HEK293 (cell line): ENCODE measurements around the gene ARMC5.
A peak's percentile ranks its signal among the peaks of the same experiment; 100 is the strongest.

Experiments
- GLIS1 ChIP-seq: fragments of 450-650 bp; formaldehyde crosslinking; IDR thresholded peaks from 2 replicates; pipeline ENCODE4 v1.5.1; 2016; ENCODE audit warnings: missing biosample characterization, missing genetic modification characterization
- HOXC10 ChIP-seq: sonication (generic); formaldehyde crosslinking; IDR thresholded peaks from 2 replicates; pipeline ENCODE4 v1.8.1; 2023; ENCODE audit warnings: mild to moderate bottlenecking, missing genetic modification reagents
- KLF1 ChIP-seq: fragments of 450-650 bp; formaldehyde crosslinking; IDR thresholded peaks from 2 replicates; pipeline ENCODE4 v1.5.1; 2016; ENCODE audit warnings: missing biosample characterization, missing genetic modification characterization
- KLF17 ChIP-seq: fragments of 450-650 bp; formaldehyde crosslinking; IDR thresholded peaks from 2 replicates; pipeline ENCODE4 v1.5.1; 2016; ENCODE audit warnings: missing biosample characterization, missing genetic modification characterization
- OVOL3 ChIP-seq: fragments of 450-650 bp; formaldehyde crosslinking; IDR thresholded peaks from 2 replicates; pipeline ENCODE4 v1.5.1; 2016; ENCODE audit warnings: missing biosample characterization, missing genetic modification characterization
- PBX3 ChIP-seq: sonication (generic); formaldehyde crosslinking; IDR thresholded peaks from 2 replicates; pipeline ENCODE4 v1.8.1; 2022; ENCODE audit warnings: mild to moderate bottlenecking, moderate library complexity, missing genetic modification reagents
- PRDM1 ChIP-seq: fragments of 450-650 bp; formaldehyde crosslinking; IDR thresholded peaks from 2 replicates; pipeline ENCODE4; 2016; ENCODE audit warnings: missing biosample characterization, missing genetic modification characterization
- PRDM10 ChIP-seq: fragments of 450-650 bp; formaldehyde crosslinking; IDR thresholded peaks from 2 replicates; pipeline ENCODE4 v1.5.1; 2016; ENCODE audit warnings: missing biosample characterization, missing genetic modification characterization
- SP2 ChIP-seq: fragments of 450-650 bp; formaldehyde crosslinking; IDR thresholded peaks from 2 replicates; pipeline ENCODE4 v1.5.1; 2016; ENCODE audit warnings: missing biosample characterization, missing genetic modification characterization
- SP3 ChIP-seq: fragments of 450-650 bp; formaldehyde crosslinking; IDR thresholded peaks from 2 replicates; pipeline ENCODE4 v1.5.1; 2016; ENCODE audit warnings: missing biosample characterization, missing genetic modification characterization
- YY2 ChIP-seq: fragments of 450-650 bp; formaldehyde crosslinking; IDR thresholded peaks from 2 replicates; pipeline ENCODE4 v1.5.1; 2016; ENCODE audit warnings: missing biosample characterization, missing genetic modification characterization
- ZFP37 ChIP-seq: fragments of 450-650 bp; formaldehyde crosslinking; IDR thresholded peaks from 2 replicates; pipeline ENCODE4 v1.5.1; 2016; ENCODE audit warnings: missing biosample characterization, missing genetic modification characterization
- ZNF112 ChIP-seq: fragments of 450-650 bp; formaldehyde crosslinking; IDR thresholded peaks from 2 replicates; pipeline ENCODE4 v1.5.0; 2017; ENCODE audit warnings: missing biosample characterization, missing genetic modification characterization
- ZNF133 ChIP-seq: fragments of 450-650 bp; formaldehyde crosslinking; IDR thresholded peaks from 2 replicates; pipeline ENCODE4 v1.5.1; 2016; ENCODE audit warnings: missing biosample characterization, missing genetic modification characterization
- ZNF146 ChIP-seq: fragments of 450-650 bp; formaldehyde crosslinking; IDR thresholded peaks from 2 replicates; pipeline ENCODE4 v1.5.1; 2016; ENCODE audit warnings: missing biosample characterization, missing genetic modification characterization
- ZNF302 ChIP-seq: fragments of 450-650 bp; formaldehyde crosslinking; IDR thresholded peaks from 2 replicates; pipeline ENCODE4 v1.5.1; 2016; ENCODE audit warnings: missing biosample characterization, missing genetic modification characterization, low read depth
- ZNF416 ChIP-seq: fragments of 450-650 bp; formaldehyde crosslinking; IDR thresholded peaks from 2 replicates; pipeline ENCODE4 v1.5.1; 2016; ENCODE audit warnings: missing biosample characterization, missing genetic modification characterization
- ZNF473 ChIP-seq: fragments of 450-650 bp; formaldehyde crosslinking; IDR thresholded peaks from 2 replicates; pipeline ENCODE4 v1.5.1; 2017; ENCODE audit warnings: missing biosample characterization, missing genetic modification characterization
- ZNF48 ChIP-seq: fragments of 450-650 bp; formaldehyde crosslinking; IDR thresholded peaks from 2 replicates; pipeline ENCODE4 v1.5.1; 2016; ENCODE audit warnings: missing biosample characterization, missing genetic modification characterization
- ZNF488 ChIP-seq: fragments of 450-650 bp; formaldehyde crosslinking; IDR thresholded peaks from 2 replicates; pipeline ENCODE4 v1.5.1; 2016; ENCODE audit warnings: missing biosample characterization, missing genetic modification characterization
- ZNF514 ChIP-seq: fragments of 450-650 bp; formaldehyde crosslinking; IDR thresholded peaks from 2 replicates; pipeline ENCODE4 v1.5.1; 2016; ENCODE audit warnings: missing biosample characterization, missing genetic modification characterization
- ZNF518A ChIP-seq: fragments of 450-650 bp; formaldehyde crosslinking; conservative IDR thresholded peaks from 2 replicates; pipeline ENCODE4 v1.5.1; 2016; ENCODE audit warnings: low read depth, missing biosample characterization, missing genetic modification characterization
- ZNF610 ChIP-seq: fragments of 450-650 bp; formaldehyde crosslinking; IDR thresholded peaks from 2 replicates; pipeline ENCODE4 v1.5.1; 2016; ENCODE audit warnings: missing biosample characterization, missing genetic modification characterization, borderline replicate concordance
- ZNF677 ChIP-seq: fragments of 450-650 bp; IDR thresholded peaks from 2 replicates; pipeline ENCODE4 v1.5.0; 2018; ENCODE audit warnings: missing biosample characterization, mild to moderate bottlenecking, missing genetic modification characterization, moderate library complexity
- ZNF692 ChIP-seq: fragments of 450-650 bp; formaldehyde crosslinking; IDR thresholded peaks from 2 replicates; pipeline ENCODE4 v1.5.1; 2016; ENCODE audit warnings: missing biosample characterization, missing genetic modification characterization
- ZNF704 ChIP-seq: fragments of 450-650 bp; formaldehyde crosslinking; IDR thresholded peaks from 2 replicates; pipeline ENCODE4 v1.5.1; 2016; ENCODE audit warnings: missing biosample characterization, missing genetic modification characterization

ARMC5 gene

GRCh38 chr16:31458844-31459686 is at the start of gene ARMC5 (continued):
- peak; percentile 72 for TF ChIP-seq ZNF518A (tag by site-specific recombination)
- no peak for TF ChIP-seq ZNF302 (tag by site-specific recombination)
- no peak for TF ChIP-seq ZNF704
- TF ChIP-seq PRDM10: peak; percentile 92
- TF ChIP-seq YY2: peak; percentile 93
- peak; percentile 27 for TF ChIP-seq PBX3 (CRISPR knock-in tag)
- TF ChIP-seq ZNF514: no peak
- TF ChIP-seq ZNF473 (tag by site-specific recombination): no peak
- peak; percentile 90 for TF ChIP-seq SP2
- no peak for TF ChIP-seq HOXC10
- TF ChIP-seq ZNF416 (tag by site-specific recombination): no peak
- no peak for TF ChIP-seq ZNF146 (tag by site-specific recombination)
- peak; percentile 87 for TF ChIP-seq ZNF610 (tag by site-specific recombination)
- no peak for TF ChIP-seq ZNF677 (tag by site-specific recombination)
- no peak for TF ChIP-seq ZNF48
- TF ChIP-seq ZNF112 (tag by site-specific recombination): no peak
- TF ChIP-seq PRDM1 (tag by site-specific recombination): no peak
- TF ChIP-seq ZNF133 (tag by site-specific recombination): no peak
- TF ChIP-seq OVOL3 (tag by site-specific recombination): no peak
- TF ChIP-seq ZNF488 (tag by site-specific recombination): no peak
- TF ChIP-seq KLF1 (tag by site-specific recombination): peak; percentile 80
- TF ChIP-seq SP3: peak; percentile 97
- peak; percentile 33; the same call in 1 of the 2 replicates for TF ChIP-seq GLIS1 (tag by site-specific recombination)
- TF ChIP-seq KLF17 (tag by site-specific recombination): peak; percentile 86
- no peak for TF ChIP-seq ZFP37 (tag by site-specific recombination)
- TF ChIP-seq ZNF692 (tag by site-specific recombination): peak; percentile 76
